Endometrial microvascular endothelial cells (primary cell): ENCODE measurements around the gene KDM4C. TPM values are rescaled to one million over a fixed set of nuclear protein-coding genes. Genes with fewer than 3 reads are reported as not detected.

Source experiments
- in situ Hi-C: cut with HindIII; loops from 2 replicates; pipeline ENCODE4 v1.10.0; 2017; ENCODE audit warnings: low sequenced_read_pairs, low pct_unique_long_range_greater_than_20kb; ENCODE audit errors: inconsistent ontology term
- total RNA-seq: library from RNA; depleted of rRNA; stranded (reverse); fragments of >200 nt; gene quantifications from one replicate; pipeline ENCODE4 v1.2.3, GENCODE V29; 2015; ENCODE audit errors: inconsistent ontology term

The KDM4C gene
- total RNA-seq, 1 donor from 2014 or later, result 31.8 TPM

GRCh38 chr9:7135735-7136134, 378.0 kb downstream of the KDM4C start:
- in situ Hi-C loops, result no loop called here

- in situ Hi-C loops, result no loop called here
These were observed 379.3 kb downstream of the KDM4C start for GRCh38 chr9:7137040-7137439.

- in situ Hi-C loops, result no loop called here
These were observed 379.8 kb downstream of the KDM4C start for GRCh38 chr9:7137571-7137970.

- in situ Hi-C loops, result no loop called here
These were observed 382.1 kb downstream of the KDM4C start for GRCh38 chr9:7139886-7140285.

GRCh38 chr9:7140401-7140800, 382.6 kb downstream of the KDM4C start:
- in situ Hi-C loops, result no loop called here

- in situ Hi-C loops, result no loop called here
These were observed 385.9 kb downstream of the KDM4C start for GRCh38 chr9:7143645-7144200.

- in situ Hi-C loops, result no loop called here
These were observed 386.7 kb downstream of the KDM4C start for GRCh38 chr9:7144265-7145046.

- in situ Hi-C loops, result no loop called here
These were observed 387.7 kb downstream of the KDM4C start for GRCh38 chr9:7145361-7146069.

GRCh38 chr9:7146582-7146981, 388.8 kb downstream of the KDM4C start:
- in situ Hi-C loops, result no loop called here

GRCh38 chr9:7147121-7148090, 389.6 kb downstream of the KDM4C start:
- in situ Hi-C loops, result no loop called here

GRCh38 chr9:7148243-7148765, 390.5 kb downstream of the KDM4C start:
- in situ Hi-C loops, result no loop called here

- in situ Hi-C loops, result no loop called here
These were observed 391.5 kb downstream of the KDM4C start for GRCh38 chr9:7149258-7149657.

GRCh38 chr9:7150153-7150890, 392.5 kb downstream of the KDM4C start:
- in situ Hi-C loops, result no loop called here

GRCh38 chr9:7153134-7153533, 395.4 kb downstream of the KDM4C start:
- in situ Hi-C loops, result no loop called here

- in situ Hi-C loops, result no loop called here
These were observed 395.8 kb downstream of the KDM4C start for GRCh38 chr9:7153566-7153965.

- in situ Hi-C loops, result no loop called here
These were observed 396.3 kb downstream of the KDM4C start for GRCh38 chr9:7154003-7154619.

- in situ Hi-C loops, result no loop called here
These were observed 396.9 kb downstream of the KDM4C start for GRCh38 chr9:7154650-7155049.

- in situ Hi-C loops, result no loop called here
These were observed 403.7 kb downstream of the KDM4C start for GRCh38 chr9:7161469-7161868.
